GM12865 (cell line): ENCODE results near the gene BRD3.
"Not testable (repeated sequence)": the region's sequence is repeated elsewhere in the genome, so short reads cannot be mapped to it uniquely, and the experiment has no call there.

Source experiments
- DNase-seq: peaks from one replicate; pipeline ENCODE4 v3.0.0; 2010; ENCODE audit warnings: low read depth
- H3K4me3 ChIP-seq: 2 replicates; pipeline ENCODE4 v1.5.1; 2011; ENCODE audit warnings: mild to moderate bottlenecking, low read depth, low read length, control low read depth
- CTCF ChIP-seq: IDR thresholded peaks from 2 replicates; pipeline ENCODE4 v1.5.1; 2011; ENCODE audit warnings: low read length, control low read depth, low read depth, inconsistent platforms; ENCODE audit not compliant: insufficient read depth; ENCODE audit errors: missing control alignments

BRD3 gene

GRCh38 chr9:134073500-134073899 is 5.7 kb upstream of the BRD3 start:
- no peak for TF ChIP-seq CTCF
- no peak for DNase-seq
- no peak overlapping the region for H3K4me3 ChIP-seq

- DNase-seq, H3K4me3 ChIP-seq: not testable (repeated sequence)
Observed at GRCh38 chr9:134072683-134073082, 4.9 kb upstream of the BRD3 start.

- no peak for TF ChIP-seq CTCF
- DNase-seq = no peak
Observed at GRCh38 chr9:134071149-134071548, 3.3 kb upstream of the BRD3 start.

GRCh38 chr9:134069480-134070399 is 1.9 kb upstream of the BRD3 start:
- H3K4me3 ChIP-seq = no peak overlapping the region
- no peak for DNase-seq
- no peak for TF ChIP-seq CTCF

More at GRCh38 chr9:134071149-134071548, 3.3 kb upstream of the BRD3 start:
- H3K4me3 ChIP-seq = no peak overlapping the region

- H3K4me3 ChIP-seq = peak overlapping the region; percentile 86
- no peak for DNase-seq
- TF ChIP-seq CTCF = no peak
Observed at GRCh38 chr9:134068744-134069479, 1.1 kb upstream of the BRD3 start.

DNA sequence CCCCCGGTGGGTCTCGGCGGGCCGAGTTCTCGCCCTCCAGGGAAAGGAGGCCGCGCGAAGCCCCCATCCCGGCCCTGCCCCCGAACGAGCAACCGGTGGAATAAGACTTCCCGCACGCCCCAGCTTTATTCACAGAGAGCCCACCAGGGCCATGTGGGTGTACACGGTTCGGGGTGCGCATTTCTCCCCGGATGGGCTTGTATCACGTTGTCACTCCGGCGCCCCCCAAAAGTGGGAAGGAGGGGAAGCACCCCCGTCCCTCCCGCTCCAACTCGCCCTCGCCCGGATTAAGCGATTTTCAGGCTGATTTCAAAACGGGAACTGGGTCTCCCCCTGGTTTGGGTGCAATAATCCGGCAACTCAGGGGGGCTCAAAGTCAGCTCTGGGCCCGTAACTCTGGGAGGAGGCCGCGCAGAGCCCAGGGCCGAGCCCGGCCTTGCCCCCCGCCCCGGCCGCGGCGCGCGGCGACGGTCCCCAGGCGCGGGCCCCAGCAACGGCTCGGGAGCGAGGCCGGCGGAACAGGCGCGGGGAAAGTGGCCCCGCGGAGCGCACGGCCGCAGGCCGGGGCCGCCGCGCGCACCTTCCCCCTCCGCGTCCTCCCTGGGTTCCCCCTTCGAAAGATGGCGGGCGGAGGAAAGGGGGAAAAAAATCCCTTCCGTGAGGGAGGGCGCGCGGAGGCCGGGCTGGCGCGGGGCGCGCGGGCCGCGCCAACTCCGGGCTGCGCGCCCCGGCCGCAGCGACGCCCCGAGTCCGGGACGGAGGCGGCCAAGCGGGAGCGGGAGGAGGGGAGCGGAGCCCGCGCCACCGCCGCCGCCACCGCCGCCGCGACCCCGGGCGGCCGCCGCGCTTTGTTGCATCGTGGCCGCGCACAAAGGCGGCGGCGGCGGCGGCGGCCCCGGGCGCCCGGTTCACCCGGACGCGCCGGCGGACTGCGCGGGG is 644 bp downstream of the BRD3 start:
- TF ChIP-seq CTCF = no peak
- DNase-seq = peak; percentile 54

More for the DNA sequence above, 644 bp downstream of the BRD3 start:
- H3K4me3 ChIP-seq = peak overlapping the region; percentile 88
